Measurements from ENCODE around the gene GPS1. TPM values are rescaled to one million over a fixed set of nuclear protein-coding genes. Genes with fewer than 3 reads are reported as not detected.

GPS1 gene
- polyA plus RNA-seq, 1 experiment: 131 TPM

GRCh38 chr17:82018152-82018988 lies 33.3 kb upstream of the GPS1 start:
- ChIA-PET CTCF (interaction anchor here (0.6 to 11.6 kb wide), 8 partner anchors 12 to 136 kb away, joined by 3 to 218 read pairs (median 16); partner anchors contain the start of genes NOTUM and RAC3), POLR2A (no interaction called here)
- no peak for TF ChIP-seq CTCF (IDR thresholded peaks at IDR 0.05; ENCODE audit: insufficient read depth, low read depth, low read length)
- peaks cover 14% of the 10 kb centered on the region for H3K36me3 ChIP-seq (ENCODE audit: control insufficient read depth, insufficient read depth, low read length)
- no peak for DNase-seq (ENCODE audit: low read depth)
- no peaks in the 10 kb centered on the region for H3K27me3 ChIP-seq (ENCODE audit: control insufficient read depth, insufficient read depth, low read length)
- H3K4me3 ChIP-seq (ENCODE audit: low read depth, low read length): no peak overlapping the region

GRCh38 chr17:82018989-82019689 lies 32.6 kb upstream of the GPS1 start:
- ChIA-PET POLR2A (no interaction called here), CTCF (interaction anchor here (0.7 to 11.6 kb wide), 18 partner anchors 8 to 136 kb away, joined by 3 to 218 read pairs (median 4); partner anchors contain the start of genes ASPSCR1, DCXR, NOTUM and RAC3)
- H3K27me3 ChIP-seq (ENCODE audit: control insufficient read depth, insufficient read depth, low read length): no peaks in the 10 kb centered on the region
- TF ChIP-seq CTCF (IDR thresholded peaks at IDR 0.05; ENCODE audit: insufficient read depth, low read depth, low read length): no peak
- peaks cover 14% of the 10 kb centered on the region for H3K36me3 ChIP-seq (ENCODE audit: control insufficient read depth, insufficient read depth, low read length)
- no peak overlapping the region for H3K4me3 ChIP-seq (ENCODE audit: low read depth, low read length)
- DNase-seq (ENCODE audit: low read depth): no peak

GRCh38 chr17:82019690-82020571 lies 31.8 kb upstream of the GPS1 start:
- CTCF ChIA-PET: interaction anchor here (0.5 to 11.6 kb wide), 22 partner anchors 9 to 448 kb away, joined by 3 to 218 read pairs (median 4); partner anchors contain the start of genes ASPSCR1, DCXR, NOTUM and RAC3
- Histone ChIP-seq H3K4me3 (ENCODE audit: low read depth, low read length) (no peak overlapping the region), H3K27me3 (ENCODE audit: control insufficient read depth, insufficient read depth, low read length) (no peaks in the 10 kb centered on the region), H3K36me3 (ENCODE audit: control insufficient read depth, insufficient read depth, low read length) (peaks cover 14% of the 10 kb centered on the region)
- POLR2A ChIA-PET: no interaction called here
- DNase-seq (ENCODE audit: low read depth): no peak
- TF ChIP-seq CTCF (IDR thresholded peaks at IDR 0.05; ENCODE audit: insufficient read depth, low read depth, low read length): peak; percentile 80

GRCh38 chr17:82020572-82021106 lies 31.1 kb upstream of the GPS1 start:
- POLR2A ChIA-PET: no interaction called here

More at GRCh38 chr17:82020572-82021106, 31.1 kb upstream of the GPS1 start:
- CTCF ChIA-PET: interaction anchor here (0.5 to 11.6 kb wide), 23 partner anchors 9 to 449 kb away, joined by 3 to 218 read pairs (median 4); partner anchors contain the start of genes ASPSCR1, DCXR, MAFG and MYADML2
- TF ChIP-seq CTCF (IDR thresholded peaks at IDR 0.05; ENCODE audit: insufficient read depth, low read depth, low read length): no peak
- H3K4me3 ChIP-seq (ENCODE audit: low read depth, low read length): no peak overlapping the region
- no peaks in the 10 kb centered on the region for H3K27me3 ChIP-seq (ENCODE audit: control insufficient read depth, insufficient read depth, low read length)
- no peak for DNase-seq (ENCODE audit: low read depth)
- H3K36me3 ChIP-seq (ENCODE audit: control insufficient read depth, insufficient read depth, low read length): peaks cover 10% of the 10 kb centered on the region; the same call in 1 of the 2 replicates

All from BJ (cell line).